GM12878 (cell line): ENCODE measurements around the gene TMEM14C. TPM values are rescaled to one million over a fixed set of nuclear protein-coding genes. Genes with fewer than 3 reads are reported as not detected.
"Not testable (repeated sequence)": the region's sequence is repeated elsewhere in the genome, so short reads cannot be mapped to it uniquely, and the experiment has no call there.

Source experiments
- ATAC-seq: fragments of 200-7000 bp; cut with Tn5 transposase; 3 replicates; pipeline ENCODE4 v1.9.1; 2020; ENCODE audit warnings: mild to moderate bottlenecking, moderate library complexity
- BruUV-seq: library from RNA; stranded (reverse); fragments of 400-500 nt; replicated peaks from 2 replicates; lab custom pipeline; 2021; lab: Mats Ljungman, UMichigan
- CTCF ChIA-PET: fragments of 300-600 bp; sonication (Branson Sonifier 250); formaldehyde crosslinking; extraction: SDS; loops from one replicate; lab custom pipeline; 2021; ENCODE audit warnings: inconsistent platforms; lab: Yijun Ruan, JAX
- POLR2A ChIA-PET: fragments of 350-600 bp; formaldehyde crosslinking; extraction: SDS; loops from one replicate; lab custom pipeline; 2021; ENCODE audit warnings: inconsistent platforms; lab: Charles Lee
- RAD21 ChIA-PET: fragments of 300-600 bp; sonication (Branson Sonifier 250); formaldehyde crosslinking; loops from one replicate; lab custom pipeline; 2023; ENCODE audit warnings: antibody characterized with exemption; ENCODE audit not compliant: unreplicated experiment; lab: Charles Lee
- SMC1A ChIA-PET: fragments of 300-600 bp; sonication (Branson Sonifier 250); formaldehyde crosslinking; loops from one replicate; lab custom pipeline; 2023; ENCODE audit not compliant: unreplicated experiment, uncharacterized antibody; lab: Charles Lee
- DNase-seq: peaks from one replicate; pipeline ENCODE4 v3.0.0-alpha.2; 2011; ENCODE audit warnings: low read depth, low spot score
- FAIRE-seq: peaks from 3 replicates; lab custom pipeline; 2011; peaks lifted over from hg19 to GRCh38; lab: Jason Lieb, UNC
- H2AFZ ChIP-seq: 2 replicates; pipeline ENCODE4 v1.6.0; 2011; ENCODE audit warnings: low read depth, low read length, control low read depth; ENCODE audit not compliant: control insufficient read depth
- H3K27ac ChIP-seq: 2 replicates; pipeline ENCODE4 v1.5.1; 2011; ENCODE audit warnings: control low read depth; ENCODE audit not compliant: control insufficient read depth, insufficient read depth
- H3K27me3 ChIP-seq, 2 experiments: replicated peaks in 1 of 2; 2 replicates each; pipeline versions ENCODE4 v1.6.0 to v1.6.1; 2011; ENCODE audit warnings: low read length in 1 of 2; ENCODE audit not compliant: control insufficient read depth in 2 of 2, insufficient read depth in 2 of 2
- H3K36me3 ChIP-seq, 2 experiments: 2 replicates each; pipeline ENCODE4 v1.5.1; 2011; ENCODE audit warnings: low read length in 1 of 2; ENCODE audit not compliant: control insufficient read depth in 2 of 2, insufficient read depth in 2 of 2
- H3K4me1 ChIP-seq: 2 replicates; pipeline ENCODE4 v1.6.1; 2011; ENCODE audit warnings: mild to moderate bottlenecking, low read length, moderate library complexity, mixed read lengths; ENCODE audit not compliant: control insufficient read depth, insufficient read depth
- H3K4me2 ChIP-seq: 2 replicates; pipeline ENCODE4 v1.6.0; 2011; ENCODE audit warnings: control low read depth; ENCODE audit not compliant: control insufficient read depth, insufficient read depth
- H3K4me3 ChIP-seq: fragments of 200-600 bp; sonication (generic); 2 replicates; pipeline ENCODE4 v1.5.1; 2016
- H3K79me2 ChIP-seq: 2 replicates; pipeline ENCODE4 v1.6.0; 2011; ENCODE audit warnings: low read length; ENCODE audit not compliant: control insufficient read depth, insufficient read depth
- H3K9ac ChIP-seq: 2 replicates; pipeline ENCODE4 v1.8.0; 2011; ENCODE audit warnings: low read length, control low read depth, mixed read lengths; ENCODE audit not compliant: control insufficient read depth, insufficient read depth
- H3K9me3 ChIP-seq: replicated peaks from 3 replicates; pipeline ENCODE4 v1.5.1; 2011; ENCODE audit warnings: mild to moderate bottlenecking, low read length; ENCODE audit not compliant: control insufficient read depth, insufficient read depth
- H4K20me1 ChIP-seq: 2 replicates; pipeline ENCODE4 v1.6.0; 2011; ENCODE audit not compliant: control insufficient read depth, insufficient read depth
- CEBPZ ChIP-seq: fragments of 150-350 bp; IDR thresholded peaks from 2 replicates; pipeline ENCODE4 v1.6.1; 2016; ENCODE audit warnings: low read depth, low read length
- E2F4 ChIP-seq: IDR thresholded peaks from 2 replicates; pipeline ENCODE4 v1.6.1; 2012; ENCODE audit warnings: low read depth, low read length, improper control_type of control experiment
- NFYB ChIP-seq: IDR thresholded peaks from 2 replicates; pipeline ENCODE4 v1.6.1; 2011; ENCODE audit warnings: low read depth, mild to moderate bottlenecking, low read length, improper control_type of control experiment, moderate library complexity; ENCODE audit not compliant: insufficient read depth
- NR2F1 ChIP-seq: fragments of 450-650 bp; conservative IDR thresholded peaks from 2 replicates; pipeline ENCODE4 v1.6.1; 2017; ENCODE audit warnings: mild to moderate bottlenecking
- SMAD5 ChIP-seq: IDR thresholded peaks from 2 replicates; pipeline ENCODE4 v1.6.1; 2016; ENCODE audit warnings: antibody characterized with exemption, low read depth
- SMC3 ChIP-seq: IDR thresholded peaks from 2 replicates; pipeline ENCODE4 v1.6.1; 2011; ENCODE audit warnings: low read length, improper control_type of control experiment, borderline replicate concordance
- SREBF2 ChIP-seq: IDR thresholded peaks from 2 replicates; pipeline ENCODE4 v1.6.1; 2012; ENCODE audit warnings: mild to moderate bottlenecking, low read length
- STAT1 ChIP-seq: fragments of 450-650 bp; conservative IDR thresholded peaks from 2 replicates; pipeline ENCODE4 v1.6.1; 2014; ENCODE audit warnings: antibody characterized with exemption, mild to moderate bottlenecking
- TAF1 ChIP-seq: IDR thresholded peaks from 2 replicates; pipeline ENCODE4 v1.6.1; 2011; ENCODE audit warnings: mild to moderate bottlenecking, low read depth, low read length, borderline replicate concordance
- ZBED1 ChIP-seq: IDR thresholded peaks from 2 replicates; pipeline ENCODE4 v1.6.1; 2016; ENCODE audit warnings: borderline replicate concordance
- ZBTB33 ChIP-seq: fragments of 450-650 bp; IDR thresholded peaks from 2 replicates; pipeline ENCODE4 v1.6.1; 2017; ENCODE audit warnings: mild to moderate bottlenecking
- WGBS: methylation state at CpG from one replicate; pipeline ENCODE4 v1.1.6; 2016; ENCODE audit warnings: low lambda C conversion rate; ENCODE audit not compliant: insufficient replicate concordance, insufficient coverage; ENCODE audit errors: missing lambda C conversion rate; 5-methylcytosine and 5-hydroxymethylcytosine counted together
- in situ Hi-C: fragments of 300-500 bp; cut with MboI; formaldehyde crosslinking; loops from 9 replicates; pipeline ENCODE4 v1.14.3; 2018; ENCODE audit warnings: mixed read lengths
- intact Hi-C: fragments of 100-400 bp; cut with micrococcal nuclease; formaldehyde crosslinking; loops from one replicate; pipeline ENCODE4 v1.14.2; 2022; ENCODE audit not compliant: unreplicated experiment
- polyA plus RNA-seq, 11 experiments: library from polyadenylated mRNA; depleted of rRNA in 4 of 11; unstranded in 6 of 11; stranded (reverse) in 5 of 11; fragments of >200 nt; fragmentation: Nextera tagmentation in 4 of 11; fragmentation: Illumina TruSeq in 1 of 11; extraction: Ambion mirVana in 4 of 11; extraction: Trizol in 1 of 11; gene quantifications; 1 replicate in 1 of 11; 2 replicates in 10 of 11; pipeline versions ENCODE4 v1.2.1 to v1.2.3, GENCODE V29; 2011 to 2016; ENCODE audit warnings: inconsistent platforms in 2 of 11, missing spikeins in 2 of 11, low read depth in 1 of 11
- total RNA-seq, 4 experiments: library from RNA; depleted of rRNA in 3 of 4; stranded (reverse); fragments of >200 nt in 3 of 4; fragmentation: Illumina TruSeq in 1 of 4; extraction: Trizol in 1 of 4; gene quantifications; 2 replicates each; pipeline versions ENCODE4 v1.2.1 to v1.2.3, GENCODE V29; 2013 to 2021

Gene TMEM14C
- total and polyA plus RNA-seq, 10 of the 15 experiments (the other 5 are each of a cell fraction or from before 2014, with no cell fraction given): 66.0 to 224 (median 134) TPM

GRCh38 chr6:10741643-10742042, 18.8 kb downstream of the TMEM14C start:
- not testable (repeated sequence) for DNase-seq, H3K9ac ChIP-seq
- TF ChIP-seq NFYB: peak; percentile 82
- TF ChIP-seq, all 136 proteins: peak for 1; not testable (repeated sequence) for 135
- intact Hi-C loops, H3K79me2 ChIP-seq, H3K9me3 ChIP-seq, H2AFZ ChIP-seq, SMC1A ChIA-PET, in situ Hi-C loops, ATAC-seq, H3K4me1 ChIP-seq, H3K4me2 ChIP-seq, H3K4me3 ChIP-seq, POLR2A ChIA-PET, H3K36me3 ChIP-seq, RAD21 ChIA-PET, H4K20me1 ChIP-seq, BruUV-seq, H3K27me3 ChIP-seq, FAIRE-seq, H3K27ac ChIP-seq: not testable (repeated sequence)
- CTCF ChIA-PET: interaction anchor here (0.7 to 1.2 kb wide), 2 partner anchors 186 to 263 kb away, joined by 3 read pairs; no protein-coding TSS in a partner anchor
- 90% methylated on average over 4 of the region's 4 CpGs for WGBS

- H3K4me3 ChIP-seq: no peak overlapping the region
- no peaks in the 10 kb centered on the region for H3K27me3 ChIP-seq
- ChIA-PET RAD21 (no interaction called here), POLR2A (interaction anchor here (0.6 kb wide), 1 partner anchor 91 kb away, joined by 4 read pairs; no protein-coding TSS in a partner anchor), SMC1A (interaction anchor here (1.0 kb wide), 1 partner anchor 35 kb away, joined by 4 read pairs; no protein-coding TSS in a partner anchor), CTCF (interaction anchor here (0.9 to 1.2 kb wide), 2 partner anchors 231 to 263 kb away, joined by 3 read pairs; no protein-coding TSS in a partner anchor)
- BruUV-seq: no TSS peak
- H3K4me1 ChIP-seq: no peaks in the 10 kb centered on the region
- no peak overlapping the region for H2AFZ ChIP-seq
- H4K20me1 ChIP-seq: no peaks in the 10 kb centered on the region
- H3K9ac ChIP-seq: no peak overlapping the region
- no peak overlapping the region for H3K27ac ChIP-seq
- intact Hi-C loops: no loop called here
- in situ Hi-C loops: no loop called here
- ATAC-seq (no peak), DNase-seq (no peak), FAIRE-seq (no peak)
- H3K36me3 ChIP-seq: no peaks in the 10 kb centered on the region
- H3K79me2 ChIP-seq: 0 out of 2 replicates have a peak, but pooled peaks cover 2% of the 10 kb centered on the region
- no peaks in the 10 kb centered on the region; the same call in 2 of the 3 replicates for H3K9me3 ChIP-seq
- 89% methylated on average over 12 of the region's 12 CpGs for WGBS
- no peak overlapping the region for H3K4me2 ChIP-seq
- TF ChIP-seq SREBF2: no peak
- no peak for TF ChIP-seq SMAD5
- no peak for TF ChIP-seq NR2F1
- no peak for TF ChIP-seq ZBTB33
- no peak for TF ChIP-seq E2F4
- TF ChIP-seq CEBPZ: no peak
- no peak for TF ChIP-seq SMC3
- TF ChIP-seq ZBED1: no peak
- no peak for TF ChIP-seq TAF1
- no peak for TF ChIP-seq STAT1
Measured at GRCh38 chr6:10742251-10742650, 19.4 kb downstream of the TMEM14C start.
